Measurements from ENCODE around the gene SLC26A11. TPM values are rescaled to one million over a fixed set of nuclear protein-coding genes. Genes with fewer than 3 reads are reported as not detected.

SLC26A11 gene
- total and polyA plus RNA-seq, 2 experiments from 2014 or later, result 11.4 to 13.9 TPM

- no peaks in the 10 kb centered on the region for H3K4me1 ChIP-seq (ENCODE audit: insufficient read depth)
- WGBS, 2 experiments (ENCODE audit: low coverage in 1 of 2, low lambda C conversion rate in 2 of 2, missing lambda C conversion rate in 2 of 2), result 86 to 88% methylated on average over 15 of the region's 15 CpGs
Measured at GRCh38 chr17:80201446-80201845, 18.8 kb upstream of the SLC26A11 start.

GRCh38 chr17:80202197-80202596 lies 18.0 kb upstream of the SLC26A11 start:
- 71 to 76% methylated on average over 17 of the region's 17 CpGs for WGBS, 2 experiments (ENCODE audit: low coverage in 1 of 2, low lambda C conversion rate in 2 of 2, missing lambda C conversion rate in 2 of 2)
- H3K4me3 ChIP-seq, result no peak overlapping the region
- DNase-seq, result no peak

More at GRCh38 chr17:80201446-80201845, 18.8 kb upstream of the SLC26A11 start:
- no peak for TF ChIP-seq EZH2phosphoT487 (IDR thresholded peaks at IDR 0.05; ENCODE audit: insufficient read depth, low read depth)
- TF ChIP-seq EZH2 (IDR thresholded peaks at IDR 0.05; ENCODE audit: insufficient read depth, poor library complexity, severe bottlenecking), result no peak
- H3K9ac ChIP-seq, result no peak overlapping the region
- no peaks in the 10 kb centered on the region for H3K27me3 ChIP-seq (replicated peaks; ENCODE audit: insufficient read depth)
- H3K79me2 ChIP-seq (ENCODE audit: insufficient read depth), result no peaks in the 10 kb centered on the region
- H3K4me3 ChIP-seq, result no peak overlapping the region
- no peaks in the 10 kb centered on the region for H4K20me1 ChIP-seq (ENCODE audit: insufficient read depth)
- in situ Hi-C loops (cut with MboI), result no loop called here
- H3K4me2 ChIP-seq (ENCODE audit: unreplicated experiment), result no peak overlapping the region
- H3K36me3 ChIP-seq (ENCODE audit: low read depth), result no peaks in the 10 kb centered on the region
- no peak overlapping the region for H2AFZ ChIP-seq
- H3K9me3 ChIP-seq (ENCODE audit: low read depth), result no peaks in the 10 kb centered on the region
- H3K27ac ChIP-seq, result no peak overlapping the region
- no peaks in the 10 kb centered on the region for H3K9me2 ChIP-seq (ENCODE audit: insufficient read depth)
- H3F3A ChIP-seq (ENCODE audit: insufficient read depth), result no peaks in the 10 kb centered on the region
- no peak for DNase-seq

GRCh38 chr17:80203471-80203963 lies 16.7 kb upstream of the SLC26A11 start:
- in situ Hi-C loops (cut with MboI), result no loop called here

More at GRCh38 chr17:80202197-80202596, 18.0 kb upstream of the SLC26A11 start:
- no peaks in the 10 kb centered on the region for H3K4me1 ChIP-seq (ENCODE audit: insufficient read depth)
- no peaks in the 10 kb centered on the region for H3K79me2 ChIP-seq (ENCODE audit: insufficient read depth)
- H4K20me1 ChIP-seq (ENCODE audit: insufficient read depth), result no peaks in the 10 kb centered on the region
- no peak overlapping the region for H3K9ac ChIP-seq
- H3K36me3 ChIP-seq (ENCODE audit: low read depth), result no peaks in the 10 kb centered on the region
- no peaks in the 10 kb centered on the region for H3K27me3 ChIP-seq (replicated peaks; ENCODE audit: insufficient read depth)
- no peak overlapping the region for H3K4me2 ChIP-seq (ENCODE audit: unreplicated experiment)
- no peaks in the 10 kb centered on the region for H3K9me3 ChIP-seq (ENCODE audit: low read depth)
- H3K9me2 ChIP-seq (ENCODE audit: insufficient read depth), result no peaks in the 10 kb centered on the region
- no peaks in the 10 kb centered on the region for H3F3A ChIP-seq (ENCODE audit: insufficient read depth)
- H2AFZ ChIP-seq, result no peak overlapping the region
- in situ Hi-C loops (cut with MboI), result no loop called here
- TF ChIP-seq EZH2 (IDR thresholded peaks at IDR 0.05; ENCODE audit: insufficient read depth, poor library complexity, severe bottlenecking) (no peak), EZH2phosphoT487 (IDR thresholded peaks at IDR 0.05; ENCODE audit: insufficient read depth, low read depth) (no peak)
- no peak overlapping the region for H3K27ac ChIP-seq

GRCh38 chr17:80204626-80205468 lies 15.4 kb upstream of the SLC26A11 start:
- WGBS, 2 experiments (ENCODE audit: low coverage in 1 of 2, low lambda C conversion rate in 2 of 2, missing lambda C conversion rate in 2 of 2), result 84 to 86% methylated on average over 18 to 19 of the region's 19 CpGs
- no peak overlapping the region for H3K4me3 ChIP-seq
- TF ChIP-seq EZH2phosphoT487 (IDR thresholded peaks at IDR 0.05; ENCODE audit: insufficient read depth, low read depth), result no peak
- H3K4me1 ChIP-seq (ENCODE audit: insufficient read depth), result no peaks in the 10 kb centered on the region
- H3K36me3 ChIP-seq (ENCODE audit: low read depth), result no peaks in the 10 kb centered on the region
- no peak overlapping the region for H3K4me2 ChIP-seq (ENCODE audit: unreplicated experiment)
- H3K27ac ChIP-seq, result no peak overlapping the region
- no peaks in the 10 kb centered on the region for H3K9me2 ChIP-seq (ENCODE audit: insufficient read depth)
- H3K9me3 ChIP-seq (ENCODE audit: low read depth), result no peaks in the 10 kb centered on the region
- no peak for DNase-seq
- no peak overlapping the region for H3K9ac ChIP-seq
- no peak overlapping the region for H2AFZ ChIP-seq
- H4K20me1 ChIP-seq (ENCODE audit: insufficient read depth), result no peaks in the 10 kb centered on the region
- no peaks in the 10 kb centered on the region for H3F3A ChIP-seq (ENCODE audit: insufficient read depth)
- in situ Hi-C loops (cut with MboI), result no loop called here
- H3K79me2 ChIP-seq (ENCODE audit: insufficient read depth), result no peaks in the 10 kb centered on the region
- no peaks in the 10 kb centered on the region for H3K27me3 ChIP-seq (replicated peaks; ENCODE audit: insufficient read depth)

More at GRCh38 chr17:80203471-80203963, 16.7 kb upstream of the SLC26A11 start:
- no peak for DNase-seq
- Histone ChIP-seq H3K79me2 (ENCODE audit: insufficient read depth) (no peaks in the 10 kb centered on the region), H3K9ac (no peak overlapping the region), H2AFZ (no peak overlapping the region), H3K9me2 (ENCODE audit: insufficient read depth) (no peaks in the 10 kb centered on the region), H3K4me3 (no peak overlapping the region), H3K9me3 (ENCODE audit: low read depth) (no peaks in the 10 kb centered on the region), H3K27me3 (replicated peaks; ENCODE audit: insufficient read depth) (no peaks in the 10 kb centered on the region), H3F3A (ENCODE audit: insufficient read depth) (no peaks in the 10 kb centered on the region), H4K20me1 (ENCODE audit: insufficient read depth) (no peaks in the 10 kb centered on the region), H3K36me3 (ENCODE audit: low read depth) (no peaks in the 10 kb centered on the region), H3K4me2 (ENCODE audit: unreplicated experiment) (no peak overlapping the region), H3K4me1 (ENCODE audit: insufficient read depth) (no peaks in the 10 kb centered on the region), H3K27ac (no peak overlapping the region)
- TF ChIP-seq EZH2 (IDR thresholded peaks at IDR 0.05; ENCODE audit: insufficient read depth, poor library complexity, severe bottlenecking) (no peak), EZH2phosphoT487 (IDR thresholded peaks at IDR 0.05; ENCODE audit: insufficient read depth, low read depth) (no peak)
- WGBS, 2 experiments (ENCODE audit: low coverage in 1 of 2, low lambda C conversion rate in 2 of 2, missing lambda C conversion rate in 2 of 2), result 69 to 80% methylated on average over 11 of the region's 11 CpGs
